HL-60 (cell line): ENCODE results near the gene CBLL1.

Experiments
- DNase-seq, 2 experiments: peaks; one replicate each; pipeline ENCODE4 v3.0.0-alpha.2; 2010 to 2020; ENCODE audit warnings: low read depth in 1 of 2, low spot score in 1 of 2
- H3K27ac ChIP-seq: fragments of 250-450 bp; sonication (Bioruptor Pico); replicated peaks from 2 replicates; pipeline ENCODE4 v1.5.1; 2020; ENCODE audit warnings: mild to moderate bottlenecking, moderate library complexity
- H3K27me3 ChIP-seq: fragments of 250-450 bp; sonication (Bioruptor Pico); 2 replicates; pipeline ENCODE4 v1.5.1; 2021; ENCODE audit warnings: mild to moderate bottlenecking, moderate library complexity; ENCODE audit not compliant: insufficient read depth, poor library complexity, severe bottlenecking
- H3K4me3 ChIP-seq: replicated peaks from 2 replicates; pipeline ENCODE4 v1.5.1; 2011; ENCODE audit warnings: mild to moderate bottlenecking, control low read depth, low read length; ENCODE audit not compliant: insufficient read depth
- GABPA ChIP-seq: IDR thresholded peaks from 2 replicates; pipeline ENCODE4 v1.6.1; 2012; ENCODE audit warnings: low read depth
- POLR2AphosphoS5 ChIP-seq: IDR thresholded peaks from 2 replicates; pipeline ENCODE4 v1.6.1; 2012; ENCODE audit warnings: low read depth
- SPI1 ChIP-seq: IDR thresholded peaks from 2 replicates; pipeline ENCODE4 v1.6.1; 2012; ENCODE audit warnings: low read depth, mild to moderate bottlenecking, borderline replicate concordance
- TF ChIP-seq, protein P1 (sequence below): IDR thresholded peaks from one replicate; pipeline ENCODE4 v1.5.1; 2011; ENCODE audit warnings: low read length, control low read depth, inconsistent platforms; ENCODE audit not compliant: insufficient read depth
- TF ChIP-seq, protein P2 (sequence below): IDR thresholded peaks from 2 replicates; pipeline ENCODE4 v1.6.1; 2012; ENCODE audit warnings: low read depth; ENCODE audit not compliant: insufficient replicate concordance

Gene CBLL1

DNA sequence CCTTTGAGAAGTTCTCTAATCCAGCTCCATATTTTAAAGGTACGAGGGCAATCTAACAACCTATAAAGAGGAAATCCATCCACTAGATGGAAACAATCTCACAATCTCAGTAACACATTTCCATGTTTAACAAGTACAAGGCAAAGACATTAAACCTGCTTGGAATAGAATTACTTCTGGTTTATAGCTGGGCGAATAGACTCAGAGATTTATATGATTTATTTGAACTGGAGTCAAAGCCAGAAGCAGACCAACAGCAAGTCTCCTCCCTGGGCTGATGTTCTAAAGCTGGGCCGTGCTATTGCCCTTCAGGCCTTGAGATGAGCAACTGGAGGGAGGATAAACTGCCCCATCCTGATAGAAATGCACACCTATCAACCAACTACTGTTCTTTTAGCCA, 33.8 kb downstream of the CBLL1 start:
- no peaks in the 10 kb centered on the region for H3K27me3 ChIP-seq
- TF ChIP-seq, protein P1, sequence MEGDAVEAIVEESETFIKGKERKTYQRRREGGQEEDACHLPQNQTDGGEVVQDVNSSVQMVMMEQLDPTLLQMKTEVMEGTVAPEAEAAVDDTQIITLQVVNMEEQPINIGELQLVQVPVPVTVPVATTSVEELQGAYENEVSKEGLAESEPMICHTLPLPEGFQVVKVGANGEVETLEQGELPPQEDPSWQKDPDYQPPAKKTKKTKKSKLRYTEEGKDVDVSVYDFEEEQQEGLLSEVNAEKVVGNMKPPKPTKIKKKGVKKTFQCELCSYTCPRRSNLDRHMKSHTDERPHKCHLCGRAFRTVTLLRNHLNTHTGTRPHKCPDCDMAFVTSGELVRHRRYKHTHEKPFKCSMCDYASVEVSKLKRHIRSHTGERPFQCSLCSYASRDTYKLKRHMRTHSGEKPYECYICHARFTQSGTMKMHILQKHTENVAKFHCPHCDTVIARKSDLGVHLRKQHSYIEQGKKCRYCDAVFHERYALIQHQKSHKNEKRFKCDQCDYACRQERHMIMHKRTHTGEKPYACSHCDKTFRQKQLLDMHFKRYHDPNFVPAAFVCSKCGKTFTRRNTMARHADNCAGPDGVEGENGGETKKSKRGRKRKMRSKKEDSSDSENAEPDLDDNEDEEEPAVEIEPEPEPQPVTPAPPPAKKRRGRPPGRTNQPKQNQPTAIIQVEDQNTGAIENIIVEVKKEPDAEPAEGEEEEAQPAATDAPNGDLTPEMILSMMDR: no peak
- TF ChIP-seq SPI1: no peak
- TF ChIP-seq GABPA: no peak
- TF ChIP-seq POLR2AphosphoS5: no peak
- TF ChIP-seq, protein P2, sequence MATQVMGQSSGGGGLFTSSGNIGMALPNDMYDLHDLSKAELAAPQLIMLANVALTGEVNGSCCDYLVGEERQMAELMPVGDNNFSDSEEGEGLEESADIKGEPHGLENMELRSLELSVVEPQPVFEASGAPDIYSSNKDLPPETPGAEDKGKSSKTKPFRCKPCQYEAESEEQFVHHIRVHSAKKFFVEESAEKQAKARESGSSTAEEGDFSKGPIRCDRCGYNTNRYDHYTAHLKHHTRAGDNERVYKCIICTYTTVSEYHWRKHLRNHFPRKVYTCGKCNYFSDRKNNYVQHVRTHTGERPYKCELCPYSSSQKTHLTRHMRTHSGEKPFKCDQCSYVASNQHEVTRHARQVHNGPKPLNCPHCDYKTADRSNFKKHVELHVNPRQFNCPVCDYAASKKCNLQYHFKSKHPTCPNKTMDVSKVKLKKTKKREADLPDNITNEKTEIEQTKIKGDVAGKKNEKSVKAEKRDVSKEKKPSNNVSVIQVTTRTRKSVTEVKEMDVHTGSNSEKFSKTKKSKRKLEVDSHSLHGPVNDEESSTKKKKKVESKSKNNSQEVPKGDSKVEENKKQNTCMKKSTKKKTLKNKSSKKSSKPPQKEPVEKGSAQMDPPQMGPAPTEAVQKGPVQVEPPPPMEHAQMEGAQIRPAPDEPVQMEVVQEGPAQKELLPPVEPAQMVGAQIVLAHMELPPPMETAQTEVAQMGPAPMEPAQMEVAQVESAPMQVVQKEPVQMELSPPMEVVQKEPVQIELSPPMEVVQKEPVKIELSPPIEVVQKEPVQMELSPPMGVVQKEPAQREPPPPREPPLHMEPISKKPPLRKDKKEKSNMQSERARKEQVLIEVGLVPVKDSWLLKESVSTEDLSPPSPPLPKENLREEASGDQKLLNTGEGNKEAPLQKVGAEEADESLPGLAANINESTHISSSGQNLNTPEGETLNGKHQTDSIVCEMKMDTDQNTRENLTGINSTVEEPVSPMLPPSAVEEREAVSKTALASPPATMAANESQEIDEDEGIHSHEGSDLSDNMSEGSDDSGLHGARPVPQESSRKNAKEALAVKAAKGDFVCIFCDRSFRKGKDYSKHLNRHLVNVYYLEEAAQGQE: no peak
- no peak overlapping the region for H3K27ac ChIP-seq
- DNase-seq: no peak
- no peak overlapping the region for H3K4me3 ChIP-seq

DNA sequence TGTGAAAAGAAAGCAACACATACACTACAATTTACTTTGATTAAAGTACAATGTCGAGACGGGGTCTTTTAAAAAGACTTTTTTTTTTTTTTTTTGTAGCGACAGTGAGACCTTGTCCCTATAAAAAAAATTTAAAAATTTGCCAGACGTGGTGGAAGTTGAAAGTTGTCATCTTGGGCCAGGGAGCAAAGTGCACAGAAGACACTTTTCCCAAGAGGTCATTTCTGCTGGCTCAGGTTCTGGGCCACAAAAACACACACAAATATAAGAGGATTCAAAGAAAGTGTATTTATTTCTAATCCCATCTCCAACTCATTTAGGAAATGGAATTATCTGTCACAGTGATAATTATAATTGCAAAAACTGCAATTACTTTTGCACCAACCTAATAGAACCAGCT, 34.3 kb downstream of the CBLL1 start:
- no peak for DNase-seq
- no peak overlapping the region for H3K27ac ChIP-seq
- TF ChIP-seq SPI1: no peak
- no peaks in the 10 kb centered on the region for H3K27me3 ChIP-seq
- H3K4me3 ChIP-seq: no peak overlapping the region

DNA sequence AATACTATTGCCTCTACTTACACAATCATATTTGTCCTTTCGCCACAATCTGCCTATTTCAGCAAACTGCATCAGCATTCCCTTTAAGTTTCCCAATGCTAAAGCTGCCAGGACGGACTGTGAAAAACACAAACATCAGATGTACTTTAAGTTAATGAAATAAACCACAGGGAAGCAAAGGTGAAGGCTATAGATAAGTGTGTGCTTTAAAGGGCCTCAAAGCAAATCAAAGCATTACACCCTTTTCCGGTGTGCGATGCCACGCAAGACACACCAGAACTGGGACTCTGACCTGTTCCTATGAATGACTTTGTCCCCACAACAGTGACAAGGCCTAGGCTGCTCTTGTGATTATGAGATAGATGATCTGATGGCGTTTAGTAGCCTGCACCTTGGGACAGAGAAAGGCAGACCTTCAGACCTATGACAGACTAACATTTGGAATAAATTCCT, 35.7 kb downstream of the CBLL1 start:
- Histone ChIP-seq H3K27me3 (no peaks in the 10 kb centered on the region), H3K27ac (no peak overlapping the region), H3K4me3 (no peak overlapping the region)
- no peak for DNase-seq
- TF ChIP-seq, protein P1: no peak
- TF ChIP-seq, protein P2: no peak
- TF ChIP-seq SPI1 (no peak), GABPA (no peak), POLR2AphosphoS5 (no peak)

DNA sequence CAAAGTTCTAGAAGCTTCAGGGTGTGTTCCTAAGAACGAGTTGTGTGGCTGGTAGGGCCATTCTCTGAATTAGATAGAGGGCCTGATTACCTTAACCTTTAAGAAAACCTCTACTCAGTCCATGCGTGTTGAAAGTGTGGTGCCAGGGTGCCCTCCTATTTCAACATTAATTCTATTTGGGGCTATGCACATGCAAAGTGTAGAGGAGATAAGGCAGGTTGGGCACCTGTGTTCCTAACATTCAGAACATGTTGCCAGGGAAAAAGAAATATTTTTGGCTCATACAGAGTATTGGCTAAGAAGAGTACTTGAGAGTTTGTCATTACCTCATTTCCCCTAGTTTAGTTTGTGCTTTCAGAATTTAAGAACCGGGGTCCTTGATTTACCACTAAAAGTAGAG, 38.4 kb downstream of the CBLL1 start:
- DNase-seq: no peak
- TF ChIP-seq, protein P2: no peak
- no peak for TF ChIP-seq GABPA
- no peak for TF ChIP-seq POLR2AphosphoS5
- TF ChIP-seq SPI1: no peak
- TF ChIP-seq, protein P1: no peak
- no peak overlapping the region for H3K27ac ChIP-seq
- peaks cover 2% of the 10 kb centered on the region for H3K27me3 ChIP-seq
- H3K4me3 ChIP-seq: no peak overlapping the region
